Measurements from ENCODE around the gene LRRC46.

The LRRC46 gene

DNA sequence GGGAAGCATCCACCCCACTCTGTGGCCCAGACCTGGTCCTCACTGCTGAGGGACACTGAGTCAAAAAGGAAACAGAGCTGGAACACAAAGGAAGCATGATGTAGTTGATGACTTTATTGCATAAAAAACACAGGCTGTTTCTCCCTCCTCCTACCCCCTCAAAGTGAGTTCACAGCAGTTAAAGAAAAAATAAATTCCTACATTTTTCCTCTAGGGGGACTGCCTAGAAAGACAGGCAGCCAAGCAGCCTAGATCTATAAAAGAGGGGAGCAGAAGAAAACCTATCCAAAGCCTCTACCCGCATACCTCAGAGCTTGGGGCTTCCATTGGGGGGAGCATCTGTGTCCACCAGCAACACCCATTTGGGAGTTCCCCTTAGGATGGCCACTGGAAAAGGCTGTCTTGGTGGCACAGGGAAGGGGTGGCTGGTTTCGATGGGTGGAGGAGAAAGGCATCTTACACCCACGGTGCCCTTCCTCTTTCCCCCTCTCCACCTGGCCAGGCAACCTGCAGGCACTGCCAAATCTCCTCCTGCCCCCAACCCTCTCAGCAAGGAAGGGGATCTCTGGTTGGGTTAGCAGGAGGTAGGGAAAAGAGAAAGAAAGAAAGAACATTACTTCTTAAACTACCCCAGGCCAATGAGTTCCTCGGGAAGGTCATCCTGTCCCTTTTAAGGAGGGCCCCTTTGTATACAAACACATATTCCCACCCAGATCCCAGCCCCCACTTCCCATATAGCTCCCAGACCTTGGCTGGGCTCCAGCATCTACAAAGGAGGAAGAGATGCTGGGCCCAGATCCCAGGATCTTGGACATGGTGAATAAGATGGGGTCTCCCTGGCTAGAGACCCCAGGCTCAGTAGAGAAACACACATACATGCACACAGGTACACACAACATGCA lies 13.6 kb downstream of the LRRC46 start:
- Histone ChIP-seq H3K4me1 (ENCODE audit: control insufficient read depth, insufficient read depth, low read length) (peaks cover 17% of the 10 kb centered on the region), H3K9ac (ENCODE audit: low read length in 2 of 2) (no peak overlapping the region), H3K27me3 (ENCODE audit: control insufficient read depth in 1 of 2, insufficient read depth in 2 of 2, low read length in 2 of 2) (peaks cover 41 to 46% of the 10 kb centered on the region in 2 donors), H3K9me3 (ENCODE audit: control insufficient read depth in 2 of 2, low read length in 2 of 2) (no peaks in the 10 kb centered on the region), H3K27ac (ENCODE audit: low read length) (no peak overlapping the region), H3K4me3 (ENCODE audit: low read length in 2 of 2) (no peak overlapping the region), H3K36me3 (ENCODE audit: control insufficient read depth in 2 of 2, insufficient read depth in 2 of 2, low read length in 2 of 2) (no peaks in the 10 kb centered on the region)

DNA sequence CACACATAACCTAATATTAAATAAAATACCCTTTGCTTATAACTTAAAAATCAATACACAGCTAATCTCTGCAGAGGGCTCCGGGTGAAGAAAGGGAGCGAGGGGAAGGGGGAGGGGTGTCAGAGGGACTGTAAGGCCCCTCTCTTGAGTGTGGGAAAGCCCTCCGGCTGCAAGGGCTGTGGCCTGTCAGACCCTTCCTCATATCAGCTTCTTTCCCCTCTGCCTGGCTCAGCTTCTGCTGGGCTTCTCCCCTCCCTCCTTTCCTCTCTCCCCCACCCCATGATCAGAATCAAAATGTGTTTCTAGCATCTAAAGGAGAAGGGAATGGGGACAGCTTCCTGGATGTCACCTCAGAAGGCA lies 14.2 kb downstream of the LRRC46 start:
- no peaks in the 10 kb centered on the region for H3K9me3 ChIP-seq (ENCODE audit: control insufficient read depth in 2 of 2, low read length in 2 of 2)
- H3K4me3 ChIP-seq (ENCODE audit: low read length in 2 of 2) = no peak overlapping the region
- H3K9ac ChIP-seq (ENCODE audit: low read length in 2 of 2) = no peak overlapping the region
- peaks cover 47 to 52% of the 10 kb centered on the region in 2 donors for H3K27me3 ChIP-seq (ENCODE audit: control insufficient read depth in 1 of 2, insufficient read depth in 2 of 2, low read length in 2 of 2)
- no peak overlapping the region for H3K27ac ChIP-seq (ENCODE audit: low read length)
- peaks cover 14% of the 10 kb centered on the region for H3K4me1 ChIP-seq (ENCODE audit: control insufficient read depth, insufficient read depth, low read length)
- H3K36me3 ChIP-seq (ENCODE audit: control insufficient read depth in 2 of 2, insufficient read depth in 2 of 2, low read length in 2 of 2) = no peaks in the 10 kb centered on the region

DNA sequence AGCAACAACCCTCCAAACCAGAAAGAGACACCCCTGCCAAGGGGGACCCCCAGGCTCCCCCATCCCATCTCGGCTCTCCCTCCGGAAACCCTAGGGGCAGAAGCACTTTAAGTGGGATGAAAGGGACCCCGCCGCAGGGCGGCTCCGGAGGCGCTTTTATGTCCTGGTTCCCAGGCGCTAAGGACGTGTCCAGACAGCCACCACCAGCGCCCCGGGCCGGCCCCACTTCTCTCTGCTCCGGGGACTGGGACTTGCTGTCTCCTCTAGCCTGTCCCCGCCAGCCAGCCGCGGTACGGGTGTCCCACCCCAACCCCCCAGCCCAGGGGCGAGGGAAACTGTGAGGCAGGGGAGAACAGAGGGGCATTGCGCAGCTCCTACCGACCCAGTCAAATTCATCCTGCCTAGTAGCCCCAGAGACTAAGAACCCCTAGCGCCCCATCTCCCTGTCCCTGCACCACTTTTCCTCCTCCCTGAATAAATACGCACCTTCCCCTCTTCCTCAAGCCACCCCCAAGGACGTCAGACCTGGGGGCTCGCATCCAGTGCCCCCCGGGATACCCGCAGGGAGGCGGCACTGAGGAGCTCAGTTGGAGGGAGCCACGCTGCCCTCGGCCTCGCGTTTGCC lies 15.4 kb downstream of the LRRC46 start:
- no peaks in the 10 kb centered on the region for H3K36me3 ChIP-seq (ENCODE audit: control insufficient read depth in 2 of 2, insufficient read depth in 2 of 2, low read length in 2 of 2)
- no peak overlapping the region for H3K9ac ChIP-seq (ENCODE audit: low read length in 2 of 2)
- H3K9me3 ChIP-seq (ENCODE audit: control insufficient read depth in 2 of 2, low read length in 2 of 2) = no peaks in the 10 kb centered on the region
- no peak overlapping the region for H3K4me3 ChIP-seq (ENCODE audit: low read length in 2 of 2)
- no peak overlapping the region for H3K27ac ChIP-seq (ENCODE audit: low read length)
- H3K4me1 ChIP-seq (ENCODE audit: control insufficient read depth, insufficient read depth, low read length) = peaks cover 14% of the 10 kb centered on the region
- H3K27me3 ChIP-seq (ENCODE audit: control insufficient read depth in 1 of 2, insufficient read depth in 2 of 2, low read length in 2 of 2) = peaks cover 57 to 58% of the 10 kb centered on the region in 2 donors

DNA sequence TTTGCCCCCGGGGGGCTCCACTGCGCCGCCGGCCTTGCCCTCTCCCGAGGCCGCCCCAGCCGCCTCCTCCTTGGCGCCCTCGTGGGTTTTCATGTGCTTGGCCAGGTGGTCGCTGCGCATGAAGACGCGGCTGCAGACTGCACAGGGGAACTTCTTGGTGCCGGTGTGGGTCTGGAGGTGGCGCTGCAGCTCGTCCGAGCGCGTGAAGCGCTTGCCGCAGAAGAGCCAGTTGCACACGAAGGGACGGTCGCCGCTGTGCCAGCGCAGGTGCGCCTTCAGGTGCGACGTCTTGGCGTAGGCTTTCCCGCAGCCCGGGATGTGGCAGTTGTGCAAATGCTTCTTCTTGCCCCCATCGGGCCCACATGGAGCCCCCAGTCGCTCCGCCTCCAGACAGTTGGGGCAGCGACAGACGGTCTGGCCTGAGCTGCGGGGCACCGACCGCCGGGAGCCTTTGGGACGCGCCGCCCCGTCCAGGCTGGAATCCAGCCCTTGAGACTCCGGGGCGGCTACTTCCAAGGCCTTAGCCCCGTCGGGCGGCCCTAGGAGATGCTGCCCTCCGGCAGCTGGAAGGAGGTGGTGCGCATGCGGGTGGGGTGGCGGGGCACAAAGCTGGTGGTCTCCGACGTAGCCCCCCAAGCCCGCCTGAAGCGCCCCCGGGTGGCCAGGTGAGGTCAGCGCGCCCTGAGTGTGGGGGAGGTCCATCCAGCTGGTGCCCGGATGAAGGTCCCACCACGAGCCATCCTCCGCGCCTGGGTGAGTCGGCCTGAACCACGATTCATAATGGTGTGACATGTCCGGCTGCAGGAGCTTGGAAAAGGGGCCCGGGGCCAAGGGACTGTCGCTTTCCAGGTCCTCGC lies 16.1 kb downstream of the LRRC46 start:
- Histone ChIP-seq H3K9ac (ENCODE audit: low read length in 2 of 2) (no peak overlapping the region), H3K36me3 (ENCODE audit: control insufficient read depth in 2 of 2, insufficient read depth in 2 of 2, low read length in 2 of 2) (no peaks in the 10 kb centered on the region), H3K27ac (ENCODE audit: low read length) (no peak overlapping the region), H3K9me3 (ENCODE audit: control insufficient read depth in 2 of 2, low read length in 2 of 2) (no peaks in the 10 kb centered on the region), H3K27me3 (ENCODE audit: control insufficient read depth in 1 of 2, insufficient read depth in 2 of 2, low read length in 2 of 2) (peaks cover 64 to 65% of the 10 kb centered on the region in 2 donors), H3K4me3 (ENCODE audit: low read length in 2 of 2) (no peak overlapping the region), H3K4me1 (ENCODE audit: control insufficient read depth, insufficient read depth, low read length) (peaks cover 14% of the 10 kb centered on the region)

DNA sequence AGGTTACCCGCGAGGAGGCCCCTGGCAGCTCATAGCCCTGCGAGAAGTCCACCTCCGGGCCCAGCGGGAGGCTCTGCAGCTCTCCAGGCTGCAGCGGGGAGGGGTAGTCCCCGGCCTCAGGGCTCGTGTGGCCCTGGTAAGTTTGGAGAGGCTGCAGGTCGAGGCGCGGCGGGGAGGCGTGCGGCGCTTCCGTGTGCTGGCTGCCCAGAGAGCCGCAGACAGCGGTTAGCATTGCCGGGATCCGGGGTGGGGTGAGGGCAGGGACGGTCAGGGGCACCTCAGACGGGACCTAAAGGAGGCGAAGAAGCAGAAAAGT lies 16.7 kb downstream of the LRRC46 start:
- no peaks in the 10 kb centered on the region for H3K36me3 ChIP-seq (ENCODE audit: control insufficient read depth in 2 of 2, insufficient read depth in 2 of 2, low read length in 2 of 2)
- H3K27me3 ChIP-seq (ENCODE audit: control insufficient read depth in 1 of 2, insufficient read depth in 2 of 2, low read length in 2 of 2) = peaks cover 70 to 71% of the 10 kb centered on the region in 2 donors
- no peak overlapping the region for H3K27ac ChIP-seq (ENCODE audit: low read length)
- no peaks in the 10 kb centered on the region for H3K9me3 ChIP-seq (ENCODE audit: control insufficient read depth in 2 of 2, low read length in 2 of 2)
- H3K4me3 ChIP-seq (ENCODE audit: low read length in 2 of 2) = no peak overlapping the region
- H3K9ac ChIP-seq (ENCODE audit: low read length in 2 of 2) = no peak overlapping the region
- peaks cover 14% of the 10 kb centered on the region for H3K4me1 ChIP-seq (ENCODE audit: control insufficient read depth, insufficient read depth, low read length)

DNA sequence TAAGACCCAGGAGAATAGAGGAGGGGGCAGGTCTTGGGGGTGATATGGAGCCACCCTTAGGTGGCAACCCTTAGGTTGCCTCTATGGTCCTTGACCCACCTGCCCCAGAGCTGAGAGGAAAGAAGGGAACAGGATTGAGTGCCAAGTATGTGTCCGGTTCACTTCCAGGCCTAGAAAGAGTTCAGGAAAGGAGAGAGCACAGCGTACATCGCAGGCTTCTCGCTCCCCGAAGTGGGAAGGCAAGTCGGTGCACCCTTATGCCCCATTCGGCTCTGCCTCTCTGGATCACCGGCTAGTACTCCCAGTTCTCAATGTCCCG lies 18.9 kb downstream of the LRRC46 start:
- Histone ChIP-seq H3K4me3 (ENCODE audit: low read length in 2 of 2) (no peak overlapping the region), H3K27me3 (ENCODE audit: control insufficient read depth in 1 of 2, insufficient read depth in 2 of 2, low read length in 2 of 2) (peaks cover 88 to 93% of the 10 kb centered on the region in 2 donors), H3K4me1 (ENCODE audit: control insufficient read depth, insufficient read depth, low read length) (peaks cover 14% of the 10 kb centered on the region), H3K9ac (ENCODE audit: low read length in 2 of 2) (no peak overlapping the region), H3K27ac (ENCODE audit: low read length) (no peak overlapping the region), H3K9me3 (ENCODE audit: control insufficient read depth in 2 of 2, low read length in 2 of 2) (no peaks in the 10 kb centered on the region), H3K36me3 (ENCODE audit: control insufficient read depth in 2 of 2, insufficient read depth in 2 of 2, low read length in 2 of 2) (no peaks in the 10 kb centered on the region)

DNA sequence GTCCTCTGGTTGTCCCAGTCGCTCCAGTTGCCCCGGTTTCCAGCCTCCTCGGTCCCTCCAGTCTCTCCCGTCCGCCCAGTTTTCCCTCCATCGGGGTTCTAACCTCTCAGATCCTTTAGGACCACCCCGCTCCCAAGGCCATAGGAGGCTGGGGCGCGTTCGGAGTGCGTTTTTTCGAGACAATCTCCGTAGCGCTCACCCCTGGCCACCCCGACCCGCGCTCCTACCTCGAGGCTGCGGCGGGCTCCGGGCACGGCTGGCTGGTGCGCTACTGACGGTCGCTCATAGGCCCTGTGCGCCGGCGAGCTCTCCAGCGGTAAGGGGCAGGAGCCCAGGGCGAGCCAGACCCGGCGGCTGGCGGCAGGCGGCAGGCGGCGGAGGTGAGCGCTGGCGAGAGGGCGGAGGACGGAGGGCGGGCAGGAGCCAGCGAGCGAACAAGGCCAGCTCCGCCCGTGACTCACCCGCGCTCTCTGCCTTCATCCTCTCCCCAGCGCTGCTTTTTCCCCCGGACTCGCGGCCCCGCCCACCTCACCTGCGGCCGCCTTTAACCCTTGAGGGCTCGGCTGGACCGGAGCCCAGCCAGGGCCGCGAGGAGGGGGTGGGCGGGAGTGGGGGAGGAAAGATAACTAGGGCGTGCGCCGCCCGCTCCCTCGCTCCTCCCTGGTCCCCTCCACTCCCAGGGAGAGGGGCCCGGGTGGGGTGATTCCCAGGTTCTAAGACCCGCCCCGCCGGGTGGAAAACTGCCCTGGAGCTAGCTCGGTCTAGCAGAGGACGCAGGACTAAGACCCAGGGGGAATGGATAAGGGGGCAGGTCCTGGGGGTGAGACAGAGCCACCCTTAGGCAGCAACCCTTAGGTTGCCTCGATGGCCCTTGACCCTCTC lies 19.5 kb downstream of the LRRC46 start, which contains the start of gene SP6:
Gene SP6, minus strand, starts transcription at position 472 of the 882 bp plus-strand sequence. CDS start 2,734 bp downstream, outside the sequence.
- H3K9ac ChIP-seq (ENCODE audit: low read length in 2 of 2) = no peak within 1 kb of the TSS
- peaks cover 91 to 96% of the 10 kb centered on the region in 2 donors for H3K27me3 ChIP-seq (ENCODE audit: control insufficient read depth in 1 of 2, insufficient read depth in 2 of 2, low read length in 2 of 2)
- no peaks in the 10 kb centered on the region for H3K36me3 ChIP-seq (ENCODE audit: control insufficient read depth in 2 of 2, insufficient read depth in 2 of 2, low read length in 2 of 2)
- H3K4me1 ChIP-seq (ENCODE audit: control insufficient read depth, insufficient read depth, low read length) = peaks cover 14% of the 10 kb centered on the region
- no peak within 1 kb of the TSS for H3K27ac ChIP-seq (ENCODE audit: low read length)
- H3K4me3 ChIP-seq (ENCODE audit: low read length in 2 of 2) = peak within 1 kb of the TSS in 1 of 2 donors; percentile 54
- no peaks in the 10 kb centered on the region for H3K9me3 ChIP-seq (ENCODE audit: control insufficient read depth in 2 of 2, low read length in 2 of 2)

DNA sequence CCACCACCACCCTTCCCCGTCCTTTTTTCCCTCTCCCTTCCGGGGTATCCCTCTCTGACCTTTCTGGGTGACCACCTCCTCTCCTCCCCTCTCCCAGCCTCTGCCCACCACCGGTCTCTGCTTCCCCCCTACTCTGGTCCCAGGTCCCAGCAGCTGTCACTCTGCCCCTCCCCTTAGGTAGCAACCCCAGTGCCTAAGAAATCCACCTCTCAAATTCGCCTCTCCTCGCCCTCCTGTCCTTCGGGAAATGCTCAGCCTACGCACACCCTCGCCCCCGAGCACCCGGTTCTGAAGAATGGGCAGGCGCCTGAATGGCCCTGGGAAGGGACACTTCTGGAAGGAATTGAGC lies 20.3 kb downstream of the LRRC46 start:
- H3K36me3 ChIP-seq (ENCODE audit: control insufficient read depth in 2 of 2, insufficient read depth in 2 of 2, low read length in 2 of 2) = no peaks in the 10 kb centered on the region
- H3K27ac ChIP-seq (ENCODE audit: low read length) = no peak overlapping the region
- H3K4me1 ChIP-seq (ENCODE audit: control insufficient read depth, insufficient read depth, low read length) = peaks cover 14% of the 10 kb centered on the region
- H3K9me3 ChIP-seq (ENCODE audit: control insufficient read depth in 2 of 2, low read length in 2 of 2) = no peaks in the 10 kb centered on the region
- peaks cover 90 to 98% of the 10 kb centered on the region in 2 donors for H3K27me3 ChIP-seq (ENCODE audit: control insufficient read depth in 1 of 2, insufficient read depth in 2 of 2, low read length in 2 of 2)
- H3K9ac ChIP-seq (ENCODE audit: low read length in 2 of 2) = no peak overlapping the region
- no peak overlapping the region for H3K4me3 ChIP-seq (ENCODE audit: low read length in 2 of 2)

DNA sequence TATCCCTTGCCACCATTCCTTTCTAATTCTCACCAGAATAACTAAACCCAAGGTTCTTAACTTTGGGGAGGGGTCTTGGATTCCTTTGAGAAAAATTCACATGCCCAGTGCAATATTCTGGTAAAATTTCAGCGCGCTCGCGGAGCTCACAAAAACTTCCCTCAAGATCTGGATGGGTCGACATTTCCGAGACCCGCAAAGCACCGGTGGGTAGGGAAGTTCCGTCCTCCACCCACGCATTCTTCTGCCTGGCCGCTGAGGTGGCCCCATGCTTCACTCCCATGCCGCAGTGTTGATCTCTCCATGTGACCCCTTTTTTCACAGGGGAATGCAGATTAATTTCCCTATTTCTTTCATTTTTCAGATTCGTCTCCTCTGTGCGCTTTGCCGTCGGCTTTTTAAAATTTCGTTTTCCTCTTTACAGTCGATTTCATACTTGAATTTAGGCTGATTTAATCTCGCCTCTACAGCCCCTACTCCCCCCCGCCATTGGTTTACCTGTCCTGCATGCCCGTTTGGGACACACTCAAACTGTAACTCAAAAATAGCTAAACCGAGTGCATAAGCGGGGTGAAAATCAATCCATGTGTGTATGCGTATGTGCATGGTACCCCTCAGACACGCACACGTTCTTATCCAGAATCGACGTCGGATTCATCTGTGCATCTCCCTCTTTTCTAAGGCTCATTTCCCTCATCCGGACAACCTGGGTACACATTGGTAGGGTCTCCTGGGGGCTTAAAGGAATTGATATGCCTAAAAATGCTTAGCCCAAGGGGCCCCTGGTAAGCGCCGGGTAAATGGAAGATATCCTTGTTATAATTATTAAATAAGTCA lies 20.9 kb downstream of the LRRC46 start:
- H3K36me3 ChIP-seq (ENCODE audit: control insufficient read depth in 2 of 2, insufficient read depth in 2 of 2, low read length in 2 of 2) = no peaks in the 10 kb centered on the region
- H3K27ac ChIP-seq (ENCODE audit: low read length) = no peak overlapping the region
- no peaks in the 10 kb centered on the region for H3K9me3 ChIP-seq (ENCODE audit: control insufficient read depth in 2 of 2, low read length in 2 of 2)
- H3K9ac ChIP-seq (ENCODE audit: low read length in 2 of 2) = no peak overlapping the region
- peaks cover 12% of the 10 kb centered on the region for H3K4me1 ChIP-seq (ENCODE audit: control insufficient read depth, insufficient read depth, low read length)
- peaks cover 90 to 97% of the 10 kb centered on the region in 2 donors for H3K27me3 ChIP-seq (ENCODE audit: control insufficient read depth in 1 of 2, insufficient read depth in 2 of 2, low read length in 2 of 2)
- no peak overlapping the region for H3K4me3 ChIP-seq (ENCODE audit: low read length in 2 of 2)
